Common myeloid progenitor, CD34-positive (primary cell): ENCODE results near the gene GIPC2.

Experiments
- CTCF ChIA-PET: fragments of 350-600 bp; sonication (Branson Sonifier 250); formaldehyde crosslinking; loops from one replicate; lab custom pipeline; 2021; ENCODE audit warnings: antibody characterized with exemption; lab: Charles Lee
- POLR2A ChIA-PET: fragments of 350-600 bp; sonication (Branson Sonifier 250); formaldehyde crosslinking; loops from one replicate; lab custom pipeline; 2021; ENCODE audit warnings: antibody characterized with exemption; lab: Charles Lee
- DNase-seq, 3 donors: peaks; one replicate each; pipeline versions ENCODE4 v3.0.0 to v3.0.0-alpha.2; 2013
- H3K27ac ChIP-seq, 2 experiments: 1 replicate in 1 of 2; 2 replicates in 1 of 2; pipeline ENCODE4 v1.7.0; 2013; ENCODE audit warnings: inconsistent platforms in 2 of 2, low read length in 2 of 2, mild to moderate bottlenecking in 2 of 2, low read depth in 1 of 2, moderate library complexity in 1 of 2; ENCODE audit not compliant: severe bottlenecking in 2 of 2, insufficient read depth in 1 of 2, poor library complexity in 1 of 2
- H3K27me3 ChIP-seq, 5 experiments: replicated peaks in 2 of 5; 1 replicate in 3 of 5; 2 replicates in 2 of 5; pipeline versions ENCODE4 v1.6.1 to v1.7.0; 2013; ENCODE audit warnings: low read length in 4 of 5, mild to moderate bottlenecking in 2 of 5, moderate library complexity in 2 of 5, inconsistent platforms in 1 of 5; ENCODE audit not compliant: insufficient read depth in 5 of 5, control insufficient read depth in 4 of 5
- H3K36me3 ChIP-seq, 4 experiments: 1 replicate in 2 of 4; 2 replicates in 2 of 4; pipeline versions ENCODE4 v1.6.1 to v1.7.0; 2013; ENCODE audit warnings: low read length in 3 of 4, control low read depth in 1 of 4, mild to moderate bottlenecking in 1 of 4; ENCODE audit not compliant: control insufficient read depth in 4 of 4, insufficient read depth in 4 of 4
- H3K4me1 ChIP-seq, 4 experiments: 1 replicate in 3 of 4; 2 replicates in 1 of 4; pipeline versions ENCODE4 v1.6.1 to v1.7.1; 2013; ENCODE audit warnings: low read length in 3 of 4, mild to moderate bottlenecking in 3 of 4, control low read depth in 1 of 4, inconsistent platforms in 1 of 4, moderate library complexity in 1 of 4; ENCODE audit not compliant: control insufficient read depth in 4 of 4, insufficient read depth in 4 of 4; ENCODE audit errors: control extremely low read depth in 1 of 4
- H3K4me3 ChIP-seq, 7 experiments: 1 replicate in 4 of 7; 2 replicates in 3 of 7; pipeline versions ENCODE4 v1.5.1 to v1.7.0; 2013; ENCODE audit warnings: mild to moderate bottlenecking in 7 of 7, low read length in 6 of 7, moderate library complexity in 6 of 7, inconsistent platforms in 2 of 7, low read depth in 2 of 7, control low read depth in 1 of 7; ENCODE audit not compliant: insufficient read depth in 4 of 7, control insufficient read depth in 1 of 7; ENCODE audit errors: extremely low read depth in 1 of 7
- H3K9me3 ChIP-seq, 5 experiments: 1 replicate in 4 of 5; 2 replicates in 1 of 5; pipeline versions ENCODE4 v1.6.1 to v1.7.1; 2013; ENCODE audit warnings: low read length in 4 of 5, mild to moderate bottlenecking in 2 of 5, inconsistent platforms in 1 of 5, low read depth in 1 of 5, moderate library complexity in 1 of 5; ENCODE audit not compliant: control insufficient read depth in 4 of 5, insufficient read depth in 2 of 5; ENCODE audit errors: control extremely low read depth in 1 of 5
- WGBS: methylation state at CpG from one replicate; pipeline ENCODE4 v1.1.5; 2013; ENCODE audit not compliant: insufficient coverage; 5-methylcytosine and 5-hydroxymethylcytosine counted together

Gene GIPC2

DNA sequence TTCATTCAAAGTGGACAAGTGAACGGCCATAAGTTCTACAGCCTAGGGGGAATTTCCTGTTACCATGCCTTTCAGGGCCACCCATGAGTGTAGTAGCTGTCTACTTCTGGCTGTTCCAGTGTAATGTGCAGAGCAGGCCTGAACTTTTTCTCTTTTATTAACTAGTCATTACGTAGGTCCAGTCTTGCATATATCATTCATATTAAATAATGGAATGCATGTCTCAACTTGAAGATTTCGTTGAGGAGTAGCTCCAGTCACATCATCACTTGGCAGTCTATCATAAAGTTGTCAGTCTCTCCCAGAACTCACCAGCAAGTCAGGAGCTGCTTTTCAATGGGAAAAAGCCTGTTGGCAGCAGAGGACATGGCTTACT lies 12.0 kb upstream of the GIPC2 start:
- no peak overlapping the region for H3K27ac ChIP-seq
- POLR2A ChIA-PET, result no interaction called here
- WGBS, result 85% methylated on average over 2 of the region's 3 CpGs

DNA sequence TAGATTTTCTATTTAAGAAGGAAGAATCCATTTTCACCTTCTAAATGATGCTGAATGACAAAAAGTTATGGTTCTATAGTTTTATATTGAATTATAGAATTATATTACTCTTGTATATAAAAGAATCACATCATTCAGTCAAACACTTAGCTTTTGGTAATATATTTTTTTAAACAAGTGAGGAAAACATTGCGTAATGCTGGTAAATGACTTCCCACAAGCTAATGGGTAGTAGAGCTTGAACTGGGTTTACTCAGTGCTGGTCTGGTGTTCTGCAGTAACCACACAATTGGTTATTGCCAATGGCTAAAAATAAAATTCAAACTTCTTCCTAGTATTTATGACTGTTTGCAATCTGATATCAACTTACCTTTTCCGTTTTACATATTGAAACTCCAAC lies 10.6 kb upstream of the GIPC2 start:
- CTCF ChIA-PET, result no interaction called here
- 100% methylated on average over 2 of the region's 2 CpGs for WGBS

More for the DNA sequence above, 12.0 kb upstream of the GIPC2 start:
- no peaks in the 10 kb centered on the region for H3K9me3 ChIP-seq
- DNase-seq, result no peak
- H3K36me3 ChIP-seq, result no peaks in the 10 kb centered on the region
- no peak overlapping the region for H3K4me3 ChIP-seq
- CTCF ChIA-PET, result interaction anchor here (1.2 to 1.5 kb wide), 2 partner anchors 10 to 32 kb away, joined by 3 to 4 read pairs; no protein-coding TSS in a partner anchor
- no peaks in the 10 kb centered on the region for H3K27me3 ChIP-seq
- H3K4me1 ChIP-seq, result no peaks in the 10 kb centered on the region

DNA sequence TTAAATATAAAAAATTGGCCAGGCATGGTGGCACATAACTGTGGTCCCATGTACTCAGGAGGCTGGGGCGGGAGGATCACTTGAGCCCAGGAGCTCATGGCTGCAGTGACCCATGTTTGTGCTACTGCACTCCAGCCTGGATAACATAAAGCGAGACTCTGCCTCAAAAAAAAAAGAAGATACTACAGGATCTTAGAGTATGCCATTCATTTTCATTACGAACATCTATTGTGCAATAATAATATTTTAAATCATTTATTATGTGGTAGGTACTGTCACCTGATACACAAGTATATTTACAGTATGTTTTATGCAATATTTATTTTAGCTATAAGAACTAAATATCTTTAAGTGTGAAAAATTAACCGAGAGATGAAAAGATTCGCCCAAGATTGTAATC lies 9.3 kb upstream of the GIPC2 start:
- Histone ChIP-seq H3K36me3 (no peaks in the 10 kb centered on the region), H3K4me1 (peaks cover 0 to 3% (median 0%) of the 10 kb centered on the region in 4 experiments), H3K4me3 (no peak overlapping the region), H3K27ac (no peak overlapping the region), H3K9me3 (no peaks in the 10 kb centered on the region), H3K27me3 (no peaks in the 10 kb centered on the region)
- no peak for DNase-seq
- 100% methylated on average over 1 of the region's 5 CpGs for WGBS
- ChIA-PET POLR2A (no interaction called here), CTCF (no interaction called here)

More for the DNA sequence above, 10.6 kb upstream of the GIPC2 start:
- Histone ChIP-seq H3K27ac (no peak overlapping the region), H3K27me3 (no peaks in the 10 kb centered on the region), H3K4me1 (no peaks in the 10 kb centered on the region), H3K4me3 (no peak overlapping the region), H3K36me3 (no peaks in the 10 kb centered on the region), H3K9me3 (no peaks in the 10 kb centered on the region)
- no peak for DNase-seq
- POLR2A ChIA-PET, result no interaction called here

DNA sequence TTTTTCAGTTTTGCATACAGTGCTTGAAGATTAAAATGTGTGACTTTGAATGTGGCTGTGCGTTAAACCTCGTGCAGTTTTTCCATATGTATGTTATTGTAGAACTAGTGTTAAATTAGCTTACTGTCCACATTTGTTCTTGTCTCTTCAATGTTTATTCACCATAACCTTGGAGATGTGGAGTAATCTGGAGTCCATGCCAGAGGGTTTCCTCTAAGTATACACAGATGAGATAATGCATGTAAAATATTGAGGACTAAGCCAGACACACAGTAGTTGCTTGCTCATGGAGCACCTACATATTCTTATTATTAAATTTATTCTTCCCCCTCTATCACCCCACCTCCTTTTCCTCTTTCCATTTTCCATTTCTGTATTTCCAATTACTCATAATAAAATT lies 7.7 kb upstream of the GIPC2 start:
- H3K27me3 ChIP-seq, result no peaks in the 10 kb centered on the region
- H3K4me1 ChIP-seq, result peaks cover 0 to 3% (median 0%) of the 10 kb centered on the region in 4 experiments
- no peaks in the 10 kb centered on the region for H3K9me3 ChIP-seq
- no peak for DNase-seq
- no peak overlapping the region for H3K4me3 ChIP-seq
- no CpG with 5 or more reads among the region's 2 CpGs for WGBS
- no peak overlapping the region for H3K27ac ChIP-seq
- no peaks in the 10 kb centered on the region for H3K36me3 ChIP-seq
- POLR2A ChIA-PET, result no interaction called here
- CTCF ChIA-PET, result no interaction called here

DNA sequence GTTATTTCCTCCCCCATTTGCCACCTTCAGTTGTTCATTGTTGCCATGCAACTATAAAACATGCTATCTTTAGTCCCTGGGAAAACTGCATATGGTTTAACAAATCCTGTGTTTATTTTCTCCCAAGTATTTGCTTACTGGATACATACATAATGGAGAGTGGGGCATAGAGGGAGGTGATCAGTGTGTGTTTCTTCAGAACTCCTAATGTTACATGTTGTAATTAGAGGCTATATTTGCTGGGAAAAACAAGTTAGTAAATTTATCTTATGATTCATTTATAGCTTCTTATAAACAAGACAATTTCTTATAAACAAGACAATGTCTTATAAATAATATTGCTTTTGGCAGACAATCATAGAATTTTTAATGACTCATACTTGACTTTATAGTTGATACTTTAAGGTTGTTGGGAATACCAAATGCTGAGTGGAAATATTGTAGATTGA lies 7.3 kb upstream of the GIPC2 start:
- no peak for DNase-seq

DNA sequence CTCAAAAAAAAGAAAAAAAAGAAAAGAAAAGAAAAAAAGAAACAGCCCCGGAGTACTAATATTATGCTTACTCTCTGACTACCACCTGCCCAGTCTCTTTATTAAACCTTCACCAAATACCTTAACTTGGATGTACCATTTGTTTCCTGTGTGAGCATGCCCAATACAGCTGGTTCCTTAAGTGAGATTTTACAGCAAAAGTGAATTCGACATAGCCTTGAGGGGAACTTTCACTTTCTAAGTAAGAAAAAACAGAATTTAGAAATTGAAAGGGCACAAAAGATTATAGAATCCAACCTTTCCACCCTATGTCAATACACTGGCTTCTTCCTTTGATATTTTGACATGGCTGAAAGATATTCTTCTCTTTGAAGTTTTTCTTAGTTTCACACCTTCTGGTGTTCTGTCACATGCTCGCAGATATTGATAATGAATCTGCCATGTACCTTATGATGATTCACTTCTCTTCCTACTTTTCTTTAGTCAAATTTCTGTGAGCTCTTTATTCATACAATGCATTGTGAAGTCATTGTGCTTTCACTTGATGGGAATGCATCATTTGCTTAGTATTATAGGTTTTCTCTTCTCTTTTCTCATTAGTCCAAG lies 5.2 kb upstream of the GIPC2 start:
- H3K36me3 ChIP-seq, result no peaks in the 10 kb centered on the region
- H3K4me3 ChIP-seq, result peak overlapping the region in 1 of 7 experiments; percentile 29
- ChIA-PET CTCF (interaction anchor here (1.4 kb wide), 1 partner anchor 45 kb away, joined by 3 read pairs; no protein-coding TSS in a partner anchor), POLR2A (no interaction called here)
- H3K27ac ChIP-seq, result no peak overlapping the region
- H3K9me3 ChIP-seq, result no peaks in the 10 kb centered on the region
- DNase-seq, result peak in 2 of 3 donors; percentile 32 to 42
- no CpG with 5 or more reads among the region's 3 CpGs for WGBS
- peaks cover 2 to 14% (median 12%) of the 10 kb centered on the region in 5 experiments for H3K27me3 ChIP-seq
- H3K4me1 ChIP-seq, result peaks cover 2 to 4% (median 3%) of the 10 kb centered on the region in 4 experiments

More for the DNA sequence above, 7.3 kb upstream of the GIPC2 start:
- Histone ChIP-seq H3K27ac (no peak overlapping the region), H3K9me3 (no peaks in the 10 kb centered on the region), H3K4me1 (peaks cover 0 to 3% (median 0%) of the 10 kb centered on the region in 4 experiments), H3K27me3 (peaks cover 0 to 3% (median 0%) of the 10 kb centered on the region in 5 experiments), H3K4me3 (no peak overlapping the region), H3K36me3 (no peaks in the 10 kb centered on the region)
- CTCF ChIA-PET, result no interaction called here
- POLR2A ChIA-PET, result no interaction called here

DNA sequence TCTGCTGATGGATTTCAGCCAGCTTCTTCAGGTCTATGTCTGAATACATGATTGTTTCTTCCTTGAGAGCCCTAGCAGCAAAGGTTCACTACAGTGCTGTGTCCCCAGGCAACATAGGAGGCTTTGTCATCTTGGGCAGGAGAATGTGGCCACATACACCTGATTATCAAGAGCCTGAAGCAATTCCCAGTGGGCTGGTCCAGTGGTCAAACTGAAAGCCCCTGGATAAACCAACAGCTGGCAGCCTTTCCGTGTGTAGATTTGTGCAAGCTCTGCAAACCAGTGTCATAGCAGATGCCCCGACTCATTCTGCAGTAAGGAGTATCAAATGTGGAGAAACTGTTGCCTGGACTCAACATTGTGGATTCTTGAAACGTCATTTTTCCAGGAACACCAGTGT lies 2.3 kb upstream of the GIPC2 start:
- H3K9me3 ChIP-seq, result no peaks in the 10 kb centered on the region
- ChIA-PET CTCF (interaction anchor here (0.7 to 1.9 kb wide), 5 partner anchors 9 to 71 kb away, joined by 3 to 5 read pairs (median 3); no protein-coding TSS in a partner anchor), POLR2A (no interaction called here)
- peaks cover 2 to 38% (median 20%) of the 10 kb centered on the region in 5 experiments for H3K27me3 ChIP-seq
- 95% methylated on average over 3 of the region's 3 CpGs for WGBS
- H3K36me3 ChIP-seq, result no peaks in the 10 kb centered on the region
- H3K4me3 ChIP-seq, result no peak overlapping the region
- no peak overlapping the region for H3K27ac ChIP-seq
- DNase-seq, result no peak
- peaks cover 2 to 16% (median 13%) of the 10 kb centered on the region in 4 experiments for H3K4me1 ChIP-seq
